CD14-positive monocyte (primary cell): ENCODE results near the gene WIPI1. TPM values are rescaled to one million over a fixed set of nuclear protein-coding genes. Genes with fewer than 3 reads are reported as not detected.

Source experiments
- DNase-seq, 3 donors: peaks; one replicate each; pipeline ENCODE4 v3.0.0-alpha.2; 2011 to 2022
- H2AFZ ChIP-seq: 2 replicates; pipeline ENCODE4 v1.6.0; 2012; ENCODE audit warnings: mild to moderate bottlenecking, low read depth, low read length, inconsistent platforms; ENCODE audit not compliant: insufficient read depth, poor library complexity, severe bottlenecking
- H3K27ac ChIP-seq, 2 donors: 1 replicate in 1 of 2; 2 replicates in 1 of 2; pipeline ENCODE4 v1.5.1; 2012 to 2013; ENCODE audit warnings: low read length in 2 of 2, control low read depth in 1 of 2, inconsistent platforms in 1 of 2, low read depth in 1 of 2, mild to moderate bottlenecking in 1 of 2
- H3K27me3 ChIP-seq, 2 donors: one replicate each; pipeline versions ENCODE4 v1.6.0 to v1.6.1; 2011 to 2013; ENCODE audit warnings: low read length in 2 of 2; ENCODE audit not compliant: control insufficient read depth in 2 of 2, insufficient read depth in 2 of 2
- H3K36me3 ChIP-seq, 2 donors: replicated peaks in 1 of 2; 1 replicate in 1 of 2; 2 replicates in 1 of 2; pipeline versions ENCODE4 v1.5.1 to v1.6.1; 2012 to 2013; ENCODE audit warnings: low read length in 2 of 2, control low read depth in 1 of 2, inconsistent platforms in 1 of 2, mild to moderate bottlenecking in 1 of 2; ENCODE audit not compliant: insufficient read depth in 2 of 2, control insufficient read depth in 1 of 2
- H3K4me1 ChIP-seq, 2 donors: 1 replicate in 1 of 2; 2 replicates in 1 of 2; pipeline versions ENCODE4 v1.5.1 to v1.6.1; 2012 to 2013; ENCODE audit warnings: low read length in 2 of 2, control low read depth in 1 of 2, inconsistent platforms in 1 of 2, mild to moderate bottlenecking in 1 of 2, moderate library complexity in 1 of 2; ENCODE audit not compliant: insufficient read depth in 2 of 2, control insufficient read depth in 1 of 2
- H3K4me2 ChIP-seq: replicated peaks from 2 replicates; pipeline ENCODE3; 2012; ENCODE audit warnings: low read length, moderate library complexity, mild to moderate bottlenecking; ENCODE audit not compliant: poor library complexity, severe bottlenecking; ENCODE audit errors: extremely low read depth
- H3K4me3 ChIP-seq, 3 experiments: fragments of 200-600 bp in 1 of 3; sonication (generic) in 1 of 3; replicated peaks in 1 of 3; 1 replicate in 2 of 3; 2 replicates in 1 of 3; pipeline ENCODE4 v1.5.1; 2011 to 2013; ENCODE audit warnings: low read length in 3 of 3, mild to moderate bottlenecking in 3 of 3, control low read depth in 2 of 3, low read depth in 2 of 3, inconsistent platforms in 1 of 3, moderate library complexity in 1 of 3
- H3K79me2 ChIP-seq: 2 replicates; pipeline ENCODE4 v1.6.0; 2012; ENCODE audit warnings: mild to moderate bottlenecking, control low read depth, inconsistent platforms, low read length, moderate library complexity; ENCODE audit not compliant: insufficient read depth
- H3K9ac ChIP-seq: 2 replicates; pipeline ENCODE4 v1.6.0; 2017; ENCODE audit warnings: low read length, mild to moderate bottlenecking; ENCODE audit not compliant: insufficient read depth, poor library complexity, severe bottlenecking
- H3K9me3 ChIP-seq, 2 donors: replicated peaks in 1 of 2; 1 replicate in 1 of 2; 2 replicates in 1 of 2; pipeline versions ENCODE4 v1.5.1 to v1.6.1; 2012 to 2013; ENCODE audit warnings: low read length in 2 of 2, control low read depth in 1 of 2; ENCODE audit not compliant: control insufficient read depth in 1 of 2, insufficient read depth in 1 of 2
- H4K20me1 ChIP-seq: 2 replicates; pipeline ENCODE4 v1.6.0; 2012; ENCODE audit warnings: mild to moderate bottlenecking, low read length, control low read depth, moderate library complexity; ENCODE audit not compliant: insufficient read depth
- H3K27ac Mint-ChIP-seq, 7 donors: one replicate each; pipeline ENCODE4 v1.8.0; 2020; ENCODE audit warnings: mild to moderate bottlenecking in 7 of 7, mixed read lengths in 7 of 7, moderate library complexity in 6 of 7, inconsistent platforms in 2 of 7
- H3K27me3 Mint-ChIP-seq, 3 donors: one replicate each; pipeline ENCODE4 v1.8.0; 2021 to 2022; ENCODE audit warnings: low read depth in 3 of 3, mild to moderate bottlenecking in 3 of 3, mixed read lengths in 3 of 3, moderate library complexity in 3 of 3, inconsistent platforms in 1 of 3
- H3K36me3 Mint-ChIP-seq, 2 donors: one replicate each; pipeline ENCODE4 v1.8.0; 2020; ENCODE audit warnings: mixed read lengths in 2 of 2, inconsistent platforms in 1 of 2, mild to moderate bottlenecking in 1 of 2
- H3K4me1 Mint-ChIP-seq: one replicate; pipeline ENCODE4 v1.8.0; 2020; ENCODE audit warnings: mild to moderate bottlenecking, mixed read lengths
- H3K4me3 Mint-ChIP-seq, 2 donors: one replicate each; pipeline ENCODE4 v1.8.0; 2020; ENCODE audit warnings: mild to moderate bottlenecking in 2 of 2, mixed read lengths in 2 of 2, moderate library complexity in 1 of 2
- H3K9me3 Mint-ChIP-seq, 7 donors: one replicate each; pipeline ENCODE4 v1.8.0; 2020 to 2022; ENCODE audit warnings: mixed read lengths in 7 of 7, mild to moderate bottlenecking in 6 of 7, moderate library complexity in 6 of 7, inconsistent platforms in 2 of 7
- WGBS: methylation state at CpG from one replicate; pipeline ENCODE4 v1.1.5; 2013; ENCODE audit warnings: missing lambda C conversion rate; ENCODE audit not compliant: insufficient coverage; 5-methylcytosine and 5-hydroxymethylcytosine counted together
- intact Hi-C, 2 donors: fragments of 100-400 bp; cut with micrococcal nuclease; formaldehyde crosslinking; loops; one replicate each; pipeline versions ENCODE4 v1.15.0 to v1.15.1; 2023
- polyA plus RNA-seq, 3 donors: library from polyadenylated mRNA; depleted of rRNA in 1 of 3; unstranded in 2 of 3; stranded (reverse) in 1 of 3; fragments of 300-500 nt in 2 of 3; fragments of >200 nt in 1 of 3; fragmentation: Illumina TruSeq in 2 of 3; gene quantifications; 1 replicate in 2 of 3; 2 replicates in 1 of 3; pipeline ENCODE4 v1.2.3, GENCODE V29; 2012 to 2021
- TF ChIP-seq, protein P1 (sequence below): fragments of 200-600 bp; IDR thresholded peaks from one replicate; pipeline ENCODE4 v1.8.0; 2022; ENCODE audit warnings: antibody characterized with exemption, mild to moderate bottlenecking

Gene WIPI1
- polyA plus RNA-seq, 3 donors = 19.9 to 31.9 (median 22.1) TPM

DNA sequence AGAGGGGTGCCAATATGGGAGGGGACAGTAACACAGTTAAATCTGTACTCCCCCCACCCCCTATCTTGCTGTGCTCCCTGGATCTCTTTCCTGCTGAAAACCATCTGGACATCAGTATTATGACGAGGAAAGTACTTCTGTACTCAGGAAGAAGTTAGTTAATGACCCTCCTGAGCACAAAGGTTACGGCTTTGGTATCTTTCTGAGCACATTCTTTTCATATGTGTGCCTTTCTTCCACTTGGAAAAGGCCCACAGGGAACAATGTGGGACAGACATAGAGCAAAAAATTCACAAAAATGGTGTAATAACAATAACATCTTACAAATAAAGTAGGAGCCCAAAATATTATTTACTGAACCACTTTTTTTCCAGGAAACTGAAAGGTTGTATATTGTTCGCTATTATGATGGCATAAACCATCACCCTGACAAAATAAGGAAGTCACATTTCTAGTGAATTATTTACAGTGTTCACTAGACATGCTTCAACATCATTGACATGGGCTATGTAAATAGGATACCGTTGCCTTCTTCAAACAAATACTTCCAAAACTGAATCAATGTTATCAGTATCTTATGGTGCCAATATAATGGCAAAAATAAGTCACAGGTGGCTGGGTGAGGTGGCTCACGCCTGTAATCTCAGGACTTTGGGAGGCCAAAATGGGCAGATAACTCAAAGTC lies 5.5 kb downstream of the WIPI1 start:
- 100% methylated on average over 1 of the region's 5 CpGs for WGBS
- H2AFZ ChIP-seq = no peak overlapping the region
- no peak overlapping the region for H3K4me3 ChIP-seq
- DNase-seq = no peak
- Mint-ChIP-seq H3K27ac (peak overlapping the region in 1 of 7 donors; percentile 20), H3K4me1 (peaks cover 25% of the 10 kb centered on the region), H3K36me3 (peaks cover 57 to 66% of the 10 kb centered on the region in 2 donors), H3K27me3 (peaks cover 0 to 3% (median under 1%) of the 10 kb centered on the region in 3 donors), H3K9me3 (peaks cover 0 to 11% (median 5%) of the 10 kb centered on the region in 7 donors), H3K4me3 (no peak overlapping the region)
- TF ChIP-seq, protein P1, sequence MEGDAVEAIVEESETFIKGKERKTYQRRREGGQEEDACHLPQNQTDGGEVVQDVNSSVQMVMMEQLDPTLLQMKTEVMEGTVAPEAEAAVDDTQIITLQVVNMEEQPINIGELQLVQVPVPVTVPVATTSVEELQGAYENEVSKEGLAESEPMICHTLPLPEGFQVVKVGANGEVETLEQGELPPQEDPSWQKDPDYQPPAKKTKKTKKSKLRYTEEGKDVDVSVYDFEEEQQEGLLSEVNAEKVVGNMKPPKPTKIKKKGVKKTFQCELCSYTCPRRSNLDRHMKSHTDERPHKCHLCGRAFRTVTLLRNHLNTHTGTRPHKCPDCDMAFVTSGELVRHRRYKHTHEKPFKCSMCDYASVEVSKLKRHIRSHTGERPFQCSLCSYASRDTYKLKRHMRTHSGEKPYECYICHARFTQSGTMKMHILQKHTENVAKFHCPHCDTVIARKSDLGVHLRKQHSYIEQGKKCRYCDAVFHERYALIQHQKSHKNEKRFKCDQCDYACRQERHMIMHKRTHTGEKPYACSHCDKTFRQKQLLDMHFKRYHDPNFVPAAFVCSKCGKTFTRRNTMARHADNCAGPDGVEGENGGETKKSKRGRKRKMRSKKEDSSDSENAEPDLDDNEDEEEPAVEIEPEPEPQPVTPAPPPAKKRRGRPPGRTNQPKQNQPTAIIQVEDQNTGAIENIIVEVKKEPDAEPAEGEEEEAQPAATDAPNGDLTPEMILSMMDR = no peak
- no peak overlapping the region for H3K4me2 ChIP-seq
- no peak overlapping the region for H3K9ac ChIP-seq
- no peaks in the 10 kb centered on the region for H3K9me3 ChIP-seq
- peaks cover 21 to 22% of the 10 kb centered on the region in 2 donors for H3K4me1 ChIP-seq
- intact Hi-C loops = no loop called here
- peaks cover 39 to 55% of the 10 kb centered on the region in 2 donors for H3K36me3 ChIP-seq
- H3K27ac ChIP-seq = no peak overlapping the region
- H4K20me1 ChIP-seq = peaks cover 5% of the 10 kb centered on the region
- peaks cover 7% of the 10 kb centered on the region for H3K79me2 ChIP-seq
- no peaks in the 10 kb centered on the region for H3K27me3 ChIP-seq

DNA sequence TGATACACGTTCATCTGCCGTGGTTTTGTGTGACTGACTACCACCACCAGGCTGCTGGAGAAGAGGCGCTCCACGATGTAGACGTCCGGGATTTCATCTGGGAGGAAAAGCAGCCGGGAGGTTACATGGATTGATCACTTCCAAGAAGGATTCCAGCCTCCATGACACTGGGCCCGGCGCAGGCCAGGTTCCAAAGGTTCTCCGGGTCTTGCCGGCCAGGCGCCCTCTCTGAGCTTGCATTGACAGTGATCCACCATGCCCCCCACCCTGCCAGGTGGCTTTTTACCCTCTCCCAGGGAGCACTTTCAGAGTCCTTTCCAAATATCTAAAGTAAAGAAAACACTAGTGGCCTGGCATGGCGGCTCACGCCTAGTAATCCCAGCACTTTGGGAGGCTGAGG lies 6.5 kb downstream of the WIPI1 start:
- no peak overlapping the region for H3K4me3 ChIP-seq
- H3K4me2 ChIP-seq = no peak overlapping the region
- no peaks in the 10 kb centered on the region for H3K27me3 ChIP-seq
- no peak for DNase-seq
- Mint-ChIP-seq H3K27ac (no peak overlapping the region), H3K9me3 (peaks cover 0 to 7% (median 5%) of the 10 kb centered on the region in 7 donors), H3K4me3 (no peak overlapping the region), H3K4me1 (peaks cover 16% of the 10 kb centered on the region), H3K36me3 (peaks cover 63 to 74% of the 10 kb centered on the region in 2 donors), H3K27me3 (peaks cover 0 to 3% (median 0%) of the 10 kb centered on the region in 3 donors)
- no peak overlapping the region for H3K27ac ChIP-seq
- H3K9ac ChIP-seq = no peak overlapping the region
- no peak overlapping the region for H2AFZ ChIP-seq
- peaks cover 5% of the 10 kb centered on the region for H4K20me1 ChIP-seq
- TF ChIP-seq, protein P1 = no peak
- WGBS = 97% methylated on average over 12 of the region's 14 CpGs
- peaks cover 40 to 63% of the 10 kb centered on the region in 2 donors for H3K36me3 ChIP-seq
- peaks cover 6% of the 10 kb centered on the region for H3K79me2 ChIP-seq
- H3K9me3 ChIP-seq = no peaks in the 10 kb centered on the region
- H3K4me1 ChIP-seq = peaks cover 11 to 12% of the 10 kb centered on the region in 2 donors
- intact Hi-C loops = no loop called here
